CD4-positive, alpha-beta T cell (primary cell): ENCODE measurements around the gene PTGER4. TPM values are rescaled to one million over a fixed set of nuclear protein-coding genes. Genes with fewer than 3 reads are reported as not detected.

Source experiments
- ATAC-seq: fragments of 200-7000 bp; cut with Tn5 transposase; one replicate; pipeline ENCODE4 v1.10.0; 2022; ENCODE audit warnings: mild to moderate bottlenecking; ENCODE audit not compliant: poor library complexity
- CTCF ChIA-PET: fragments of 350-600 bp; sonication (Branson Sonifier 250); formaldehyde crosslinking; loops from one replicate; lab custom pipeline; 2021; ENCODE audit warnings: antibody characterized with exemption, inconsistent platforms; lab: Charles Lee
- POLR2A ChIA-PET: fragments of 350-600 bp; sonication (Branson Sonifier 250); formaldehyde crosslinking; loops from one replicate; lab custom pipeline; 2021; ENCODE audit warnings: antibody characterized with exemption, inconsistent platforms; lab: Charles Lee
- DNase-seq, 14 experiments: peaks; one replicate each; pipeline ENCODE4 v3.0.0-alpha.2; 2013 to 2020; ENCODE audit warnings: mixed read lengths in 2 of 14
- H3K27ac ChIP-seq, 2 donors: one replicate each; pipeline versions ENCODE4 v1.5.1 to v1.7.0; 2013; ENCODE audit warnings: low read length in 2 of 2, low read depth in 1 of 2, mild to moderate bottlenecking in 1 of 2
- H3K27me3 ChIP-seq, 2 experiments: 1 replicate in 1 of 2; 2 replicates in 1 of 2; pipeline versions ENCODE4 v1.6.1 to v1.7.0; 2013; ENCODE audit warnings: low read length in 2 of 2, control low read depth in 1 of 2, mild to moderate bottlenecking in 1 of 2, moderate library complexity in 1 of 2; ENCODE audit not compliant: insufficient read depth in 2 of 2, control insufficient read depth in 1 of 2
- H3K36me3 ChIP-seq: one replicate; pipeline ENCODE4 v1.6.1; 2013; ENCODE audit warnings: low read length, control low read depth; ENCODE audit not compliant: insufficient read depth
- H3K4me1 ChIP-seq: one replicate; pipeline ENCODE4 v1.6.1; 2013; ENCODE audit warnings: low read length, control low read depth; ENCODE audit not compliant: insufficient read depth
- H3K4me3 ChIP-seq: one replicate; pipeline ENCODE4 v1.5.1; 2013; ENCODE audit warnings: mild to moderate bottlenecking, low read length, moderate library complexity
- H3K9me3 ChIP-seq, 2 experiments: 1 replicate in 1 of 2; 2 replicates in 1 of 2; pipeline versions ENCODE4 v1.6.1 to v1.7.0; 2013; ENCODE audit warnings: low read length in 2 of 2, mild to moderate bottlenecking in 2 of 2, control low read depth in 1 of 2, moderate library complexity in 1 of 2; ENCODE audit not compliant: control insufficient read depth in 1 of 2, insufficient read depth in 1 of 2
- H3K27ac Mint-ChIP-seq: one replicate; pipeline ENCODE4 v1.8.0; 2020; ENCODE audit warnings: mixed read lengths
- H3K27me3 Mint-ChIP-seq: one replicate; pipeline ENCODE4 v1.8.0; 2021; ENCODE audit warnings: mixed read lengths
- H3K36me3 Mint-ChIP-seq: one replicate; pipeline ENCODE4 v1.8.0; 2021; ENCODE audit warnings: low read depth, mixed read lengths
- H3K4me1 Mint-ChIP-seq: one replicate; pipeline ENCODE4 v1.8.0; 2021; ENCODE audit warnings: low read depth, mixed read lengths
- H3K4me3 Mint-ChIP-seq: one replicate; pipeline ENCODE4 v1.8.0; 2020; ENCODE audit warnings: mild to moderate bottlenecking, mixed read lengths
- H3K9me3 Mint-ChIP-seq: one replicate; pipeline ENCODE4 v1.8.0; 2020; ENCODE audit warnings: mixed read lengths
- intact Hi-C, 2 experiments: fragments of 100-400 bp; cut with DNase I in 1 of 2; cut with micrococcal nuclease in 1 of 2; formaldehyde crosslinking; loops; one replicate each; pipeline versions ENCODE4 v1.15.1 to v1.9.0; 2023 to 2025; cut with DNase I, micrococcal nuclease
- total RNA-seq, 174 experiments: library from RNA in 2 of 174; stranded (reverse) in 2 of 174; gene quantifications; one replicate each; pipeline ENCODE4 v1.2.3 and lab custom pipeline; 2021 to 2026
- TF ChIP-seq, protein P1 (sequence below): fragments of 200-600 bp; IDR thresholded peaks from one replicate; pipeline ENCODE4 v1.8.0; 2022; ENCODE audit warnings: antibody characterized with exemption, mild to moderate bottlenecking

The PTGER4 gene
- total RNA-seq, 2 experiments from 2014 or later: 352 to 356 TPM

DNA sequence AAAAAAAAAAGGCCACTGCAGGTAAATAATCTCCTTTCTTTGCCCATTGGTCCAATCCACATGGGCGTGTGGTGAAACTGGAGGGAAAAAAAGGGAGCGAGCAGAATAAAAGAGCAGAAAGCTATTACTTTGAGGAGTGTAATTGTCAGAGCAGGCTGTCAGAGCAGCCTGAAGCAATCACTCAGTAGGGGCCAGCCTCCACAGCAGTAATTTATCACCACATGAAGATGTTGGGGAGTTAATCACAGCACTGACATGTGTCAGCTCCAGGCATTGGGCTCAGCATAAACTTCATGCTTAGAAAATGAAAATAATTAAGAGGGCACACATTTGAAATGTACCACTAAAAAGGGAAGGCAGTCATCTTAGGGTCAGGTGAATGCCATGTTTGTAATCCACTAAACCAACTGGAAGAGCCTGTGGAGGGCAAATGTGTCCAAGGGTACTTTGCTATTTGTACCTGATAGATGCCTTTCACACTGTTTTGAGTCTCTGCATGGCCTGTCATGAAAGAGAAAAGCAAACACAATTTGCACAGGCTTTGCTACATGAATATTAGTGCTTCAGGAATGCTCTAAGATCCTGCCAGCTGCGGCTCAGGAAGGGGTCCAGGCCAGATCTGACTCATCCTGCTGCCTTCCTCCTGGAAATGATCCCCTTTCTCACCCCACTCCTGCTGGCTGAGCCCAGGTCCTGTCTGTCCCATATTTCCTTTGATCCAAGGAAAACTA lies 2.9 kb upstream of the PTGER4 start:
- ATAC-seq (no peak), DNase-seq (no peak)
- Mint-ChIP-seq H3K9me3 (no peaks in the 10 kb centered on the region), H3K36me3 (peaks cover 31% of the 10 kb centered on the region), H3K27me3 (no peaks in the 10 kb centered on the region), H3K4me1 (peaks cover 69% of the 10 kb centered on the region), H3K4me3 (peak overlapping the region; percentile 70), H3K27ac (peak overlapping the region; percentile 84)
- TF ChIP-seq, protein P1, sequence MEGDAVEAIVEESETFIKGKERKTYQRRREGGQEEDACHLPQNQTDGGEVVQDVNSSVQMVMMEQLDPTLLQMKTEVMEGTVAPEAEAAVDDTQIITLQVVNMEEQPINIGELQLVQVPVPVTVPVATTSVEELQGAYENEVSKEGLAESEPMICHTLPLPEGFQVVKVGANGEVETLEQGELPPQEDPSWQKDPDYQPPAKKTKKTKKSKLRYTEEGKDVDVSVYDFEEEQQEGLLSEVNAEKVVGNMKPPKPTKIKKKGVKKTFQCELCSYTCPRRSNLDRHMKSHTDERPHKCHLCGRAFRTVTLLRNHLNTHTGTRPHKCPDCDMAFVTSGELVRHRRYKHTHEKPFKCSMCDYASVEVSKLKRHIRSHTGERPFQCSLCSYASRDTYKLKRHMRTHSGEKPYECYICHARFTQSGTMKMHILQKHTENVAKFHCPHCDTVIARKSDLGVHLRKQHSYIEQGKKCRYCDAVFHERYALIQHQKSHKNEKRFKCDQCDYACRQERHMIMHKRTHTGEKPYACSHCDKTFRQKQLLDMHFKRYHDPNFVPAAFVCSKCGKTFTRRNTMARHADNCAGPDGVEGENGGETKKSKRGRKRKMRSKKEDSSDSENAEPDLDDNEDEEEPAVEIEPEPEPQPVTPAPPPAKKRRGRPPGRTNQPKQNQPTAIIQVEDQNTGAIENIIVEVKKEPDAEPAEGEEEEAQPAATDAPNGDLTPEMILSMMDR: no peak
- intact Hi-C loops: no loop called here
- peak overlapping the region in 1 of 2 donors; percentile 42 for H3K27ac ChIP-seq
- POLR2A ChIA-PET: interaction anchor here (0.7 to 9.6 kb wide), 13 partner anchors 9 to 292 kb away, joined by 3 to 103 read pairs (median 4); no protein-coding TSS in a partner anchor
- H3K4me3 ChIP-seq: no peak overlapping the region
- no peaks in the 10 kb centered on the region for H3K27me3 ChIP-seq
- H3K4me1 ChIP-seq: peaks cover 43% of the 10 kb centered on the region
- CTCF ChIA-PET: interaction anchor here (1.3 to 1.4 kb wide), 2 partner anchors 9 to 17 kb away, joined by 3 to 4 read pairs; no protein-coding TSS in a partner anchor
- H3K9me3 ChIP-seq: no peaks in the 10 kb centered on the region
- peaks cover 6% of the 10 kb centered on the region for H3K36me3 ChIP-seq

DNA sequence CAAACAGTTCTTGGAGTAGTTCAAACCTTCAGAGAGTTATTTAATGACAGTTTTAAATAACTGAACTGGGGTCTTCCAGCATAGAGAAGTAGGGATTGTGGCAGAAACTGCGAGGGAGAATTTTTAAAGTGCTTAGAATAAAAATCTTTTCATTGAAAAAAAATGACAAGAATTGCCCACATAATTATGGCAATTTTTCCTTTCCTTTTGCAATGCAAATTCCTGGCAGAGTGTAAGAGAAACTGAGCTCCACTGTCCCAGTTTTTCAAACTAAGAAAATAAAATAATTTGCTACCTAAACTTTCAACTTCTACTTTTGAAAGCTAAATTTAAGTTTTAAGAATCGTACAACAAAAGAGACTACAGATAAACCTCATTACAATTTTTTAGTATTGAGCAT lies 2.3 kb upstream of the PTGER4 start:
- Histone ChIP-seq H3K4me3 (no peak overlapping the region), H3K4me1 (peaks cover 43% of the 10 kb centered on the region), H3K9me3 (no peaks in the 10 kb centered on the region), H3K27me3 (no peaks in the 10 kb centered on the region), H3K36me3 (peaks cover 8% of the 10 kb centered on the region), H3K27ac (peak overlapping the region; percentile 25 to 42)
- ChIA-PET CTCF (interaction anchor here (0.7 to 1.4 kb wide), 3 partner anchors 8 to 174 kb away, joined by 3 to 4 read pairs (median 3); no protein-coding TSS in a partner anchor), POLR2A (interaction anchor here (0.7 to 9.6 kb wide), 9 partner anchors 8 to 293 kb away, joined by 3 to 103 read pairs (median 4); no protein-coding TSS in a partner anchor)
- Mint-ChIP-seq H3K9me3 (no peaks in the 10 kb centered on the region), H3K4me3 (peak overlapping the region; percentile 23), H3K27ac (peak overlapping the region; percentile 84), H3K36me3 (peaks cover 38% of the 10 kb centered on the region), H3K4me1 (peaks cover 65% of the 10 kb centered on the region), H3K27me3 (no peaks in the 10 kb centered on the region)
- intact Hi-C loops: no loop called here
- TF ChIP-seq, protein P1: no peak
- no peak for ATAC-seq
- no peak for DNase-seq

DNA sequence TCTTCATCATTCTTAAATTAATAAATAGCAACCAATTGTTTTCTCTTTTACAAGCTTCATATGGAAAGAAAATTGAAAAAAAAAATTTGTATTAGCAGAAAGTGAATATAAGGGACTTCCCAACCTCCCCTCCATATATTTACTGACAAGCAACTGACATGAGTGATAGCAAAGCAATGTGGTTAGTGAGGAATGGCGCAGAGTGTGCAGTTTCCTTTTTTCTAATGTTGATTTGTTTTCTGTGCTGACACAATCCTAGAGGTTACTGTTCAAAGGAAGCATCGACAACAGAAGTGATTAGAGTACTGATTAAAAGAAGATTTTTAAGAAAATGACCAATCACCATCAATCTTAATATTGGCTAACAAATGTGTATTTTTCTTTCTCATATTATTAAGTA lies 1.7 kb upstream of the PTGER4 start:
- H3K4me1 ChIP-seq: peaks cover 43% of the 10 kb centered on the region
- TF ChIP-seq, protein P1: no peak
- Mint-ChIP-seq H3K9me3 (no peaks in the 10 kb centered on the region), H3K36me3 (peaks cover 44% of the 10 kb centered on the region), H3K4me1 (peaks cover 63% of the 10 kb centered on the region), H3K4me3 (peak overlapping the region; percentile 67), H3K27ac (peak overlapping the region; percentile 84), H3K27me3 (no peaks in the 10 kb centered on the region)
- DNase-seq (peak in 4 of 14 experiments; percentile 39 to 74 (median 60)), ATAC-seq (no peak)
- peaks cover 8% of the 10 kb centered on the region for H3K36me3 ChIP-seq
- peak overlapping the region; percentile 91 for H3K4me3 ChIP-seq
- H3K27me3 ChIP-seq: no peaks in the 10 kb centered on the region
- POLR2A ChIA-PET: interaction anchor here (0.7 to 9.6 kb wide), 8 partner anchors 8 to 268 kb away, joined by 3 to 103 read pairs (median 4); no protein-coding TSS in a partner anchor
- no peaks in the 10 kb centered on the region for H3K9me3 ChIP-seq
- H3K27ac ChIP-seq: peak overlapping the region in 1 of 2 donors; percentile 25
- CTCF ChIA-PET: interaction anchor here (0.7 to 1.4 kb wide), 3 partner anchors 8 to 174 kb away, joined by 3 to 4 read pairs (median 3); no protein-coding TSS in a partner anchor
- intact Hi-C loops: loop anchor here in 1 of 2 experiments (2.0 kb wide), 2 partner anchors 23 to 267 kb away; no protein-coding TSS in a partner anchor
